ENCODE measurements around the gene QSOX1.

The QSOX1 gene

GRCh38 chr1:180170546-180171151, 16.0 kb downstream of the QSOX1 start:
- no peak for DNase-seq

- no peak for DNase-seq
Observed at GRCh38 chr1:180171691-180172090, 17.0 kb downstream of the QSOX1 start.

- DNase-seq = no peak
Observed at GRCh38 chr1:180173451-180173850, 18.8 kb downstream of the QSOX1 start.

- DNase-seq = no peak
Observed at GRCh38 chr1:180173952-180174351, 19.3 kb downstream of the QSOX1 start.

- no peak for DNase-seq
Observed at GRCh38 chr1:180175291-180175690, 20.6 kb downstream of the QSOX1 start.

- DNase-seq = no peak
Observed at GRCh38 chr1:180175806-180176205, 21.1 kb downstream of the QSOX1 start.

GRCh38 chr1:180176965-180177364, 22.3 kb downstream of the QSOX1 start:
- DNase-seq = no peak

- no peak for DNase-seq
Observed at GRCh38 chr1:180177931-180178330, 23.3 kb downstream of the QSOX1 start.

- peak; percentile 27 to 54 (median 42) for DNase-seq
Observed at GRCh38 chr1:180178511-180179161, 24.0 kb downstream of the QSOX1 start.

- DNase-seq = no peak
Observed at GRCh38 chr1:180179162-180179957, 24.7 kb downstream of the QSOX1 start.

- no peak for DNase-seq
Observed at GRCh38 chr1:180181048-180181447, 26.4 kb downstream of the QSOX1 start.

- no peak for DNase-seq
Observed at GRCh38 chr1:180181996-180182642, 27.4 kb downstream of the QSOX1 start.

GRCh38 chr1:180182643-180183311, 28.1 kb downstream of the QSOX1 start:
- no peak for DNase-seq

- no peak for DNase-seq
Observed at GRCh38 chr1:180183426-180183825, 28.8 kb downstream of the QSOX1 start.

- no peak for DNase-seq
Observed at GRCh38 chr1:180184041-180184440, 29.4 kb downstream of the QSOX1 start.

- no peak for DNase-seq
Observed at GRCh38 chr1:180185281-180185680, 30.6 kb downstream of the QSOX1 start.

GRCh38 chr1:180185971-180186645, 31.4 kb downstream of the QSOX1 start:
- no peak for DNase-seq

- no peak for DNase-seq
Observed at GRCh38 chr1:180186831-180187230, 32.2 kb downstream of the QSOX1 start.

GRCh38 chr1:180187626-180188025, 33.0 kb downstream of the QSOX1 start:
- no peak for DNase-seq

GRCh38 chr1:180188091-180188506, 33.4 kb downstream of the QSOX1 start:
- no peak for DNase-seq

- no peak for DNase-seq
Observed at GRCh38 chr1:180188684-180189175, 34.1 kb downstream of the QSOX1 start.

GRCh38 chr1:180190091-180190490, 35.4 kb downstream of the QSOX1 start:
- no peak for DNase-seq
